ENCODE data around the gene FIGNL1.

The FIGNL1 gene

GRCh38 chr7:50426280-50427045 is 23.7 kb downstream of the FIGNL1 start:
- no peaks in the 10 kb centered on the region for H3K27me3 ChIP-seq (ENCODE audit: low read depth, low read length)
- no peak overlapping the region for H3K27ac ChIP-seq (ENCODE audit: low read length)
- no peaks in the 10 kb centered on the region for H3K4me1 ChIP-seq (ENCODE audit: control insufficient read depth in 1 of 2, insufficient read depth in 2 of 2, low read length in 2 of 2)
- H3K36me3 ChIP-seq (ENCODE audit: control insufficient read depth in 1 of 2, insufficient read depth in 2 of 2, low read length in 2 of 2): no peaks in the 10 kb centered on the region
- H3K9me3 ChIP-seq (ENCODE audit: control insufficient read depth in 1 of 2, low read length in 2 of 2): no peaks in the 10 kb centered on the region
- H3K4me3 ChIP-seq (ENCODE audit: low read depth in 1 of 2, low read length in 2 of 2): no peak overlapping the region

- no peaks in the 10 kb centered on the region for H3K27me3 ChIP-seq (ENCODE audit: low read depth, low read length)
- H3K9me3 ChIP-seq (ENCODE audit: control insufficient read depth in 1 of 2, low read length in 2 of 2): no peaks in the 10 kb centered on the region
- H3K36me3 ChIP-seq (ENCODE audit: control insufficient read depth in 1 of 2, insufficient read depth in 2 of 2, low read length in 2 of 2): no peaks in the 10 kb centered on the region
- no peaks in the 10 kb centered on the region for H3K4me1 ChIP-seq (ENCODE audit: control insufficient read depth in 1 of 2, insufficient read depth in 2 of 2, low read length in 2 of 2)
- H3K27ac ChIP-seq (ENCODE audit: low read length): no peak overlapping the region
- H3K4me3 ChIP-seq (ENCODE audit: low read depth in 1 of 2, low read length in 2 of 2): no peak overlapping the region
Measured at GRCh38 chr7:50425318-50425717, 24.8 kb downstream of the FIGNL1 start.

GRCh38 chr7:50423860-50424259 is 26.3 kb downstream of the FIGNL1 start:
- H3K36me3 ChIP-seq (ENCODE audit: control insufficient read depth in 1 of 2, insufficient read depth in 2 of 2, low read length in 2 of 2): no peaks in the 10 kb centered on the region
- no peaks in the 10 kb centered on the region for H3K27me3 ChIP-seq (ENCODE audit: low read depth, low read length)
- no peaks in the 10 kb centered on the region for H3K9me3 ChIP-seq (ENCODE audit: control insufficient read depth in 1 of 2, low read length in 2 of 2)
- no peaks in the 10 kb centered on the region for H3K4me1 ChIP-seq (ENCODE audit: control insufficient read depth in 1 of 2, insufficient read depth in 2 of 2, low read length in 2 of 2)
- H3K27ac ChIP-seq (ENCODE audit: low read length): no peak overlapping the region
- no peak overlapping the region for H3K4me3 ChIP-seq (ENCODE audit: low read depth in 1 of 2, low read length in 2 of 2)

- no peaks in the 10 kb centered on the region for H3K9me3 ChIP-seq (ENCODE audit: control insufficient read depth in 1 of 2, low read length in 2 of 2)
- no peaks in the 10 kb centered on the region for H3K4me1 ChIP-seq (ENCODE audit: control insufficient read depth in 1 of 2, insufficient read depth in 2 of 2, low read length in 2 of 2)
- no peaks in the 10 kb centered on the region for H3K27me3 ChIP-seq (ENCODE audit: low read depth, low read length)
- no peaks in the 10 kb centered on the region for H3K36me3 ChIP-seq (ENCODE audit: control insufficient read depth in 1 of 2, insufficient read depth in 2 of 2, low read length in 2 of 2)
- no peak overlapping the region for H3K27ac ChIP-seq (ENCODE audit: low read length)
- no peak overlapping the region for H3K4me3 ChIP-seq (ENCODE audit: low read depth in 1 of 2, low read length in 2 of 2)
Measured at GRCh38 chr7:50422858-50423257, 27.3 kb downstream of the FIGNL1 start.

- Histone ChIP-seq H3K9me3 (ENCODE audit: control insufficient read depth in 1 of 2, low read length in 2 of 2) (no peaks in the 10 kb centered on the region), H3K27ac (ENCODE audit: low read length) (no peak overlapping the region), H3K36me3 (ENCODE audit: control insufficient read depth in 1 of 2, insufficient read depth in 2 of 2, low read length in 2 of 2) (no peaks in the 10 kb centered on the region), H3K4me3 (ENCODE audit: low read depth in 1 of 2, low read length in 2 of 2) (no peak overlapping the region), H3K4me1 (ENCODE audit: control insufficient read depth in 1 of 2, insufficient read depth in 2 of 2, low read length in 2 of 2) (no peaks in the 10 kb centered on the region), H3K27me3 (ENCODE audit: low read depth, low read length) (no peaks in the 10 kb centered on the region)
Measured at GRCh38 chr7:50421043-50421442, 29.1 kb downstream of the FIGNL1 start.

- H3K27ac ChIP-seq (ENCODE audit: low read length): no peak overlapping the region
- no peaks in the 10 kb centered on the region for H3K36me3 ChIP-seq (ENCODE audit: control insufficient read depth in 1 of 2, insufficient read depth in 2 of 2, low read length in 2 of 2)
- no peak overlapping the region for H3K4me3 ChIP-seq (ENCODE audit: low read depth in 1 of 2, low read length in 2 of 2)
- H3K27me3 ChIP-seq (ENCODE audit: low read depth, low read length): no peaks in the 10 kb centered on the region
- no peaks in the 10 kb centered on the region for H3K9me3 ChIP-seq (ENCODE audit: control insufficient read depth in 1 of 2, low read length in 2 of 2)
- no peaks in the 10 kb centered on the region for H3K4me1 ChIP-seq (ENCODE audit: control insufficient read depth in 1 of 2, insufficient read depth in 2 of 2, low read length in 2 of 2)
Measured at GRCh38 chr7:50418526-50419290, 31.4 kb downstream of the FIGNL1 start.

- Histone ChIP-seq H3K27me3 (ENCODE audit: low read depth, low read length) (no peaks in the 10 kb centered on the region), H3K9me3 (ENCODE audit: control insufficient read depth in 1 of 2, low read length in 2 of 2) (no peaks in the 10 kb centered on the region), H3K4me3 (ENCODE audit: low read depth in 1 of 2, low read length in 2 of 2) (no peak overlapping the region), H3K27ac (ENCODE audit: low read length) (no peak overlapping the region), H3K4me1 (ENCODE audit: control insufficient read depth in 1 of 2, insufficient read depth in 2 of 2, low read length in 2 of 2) (no peaks in the 10 kb centered on the region), H3K36me3 (ENCODE audit: control insufficient read depth in 1 of 2, insufficient read depth in 2 of 2, low read length in 2 of 2) (no peaks in the 10 kb centered on the region)
Measured at GRCh38 chr7:50418086-50418515, 32.0 kb downstream of the FIGNL1 start.

GRCh38 chr7:50416527-50417182 is 33.5 kb downstream of the FIGNL1 start:
- H3K9me3 ChIP-seq (ENCODE audit: control insufficient read depth in 1 of 2, low read length in 2 of 2): no peaks in the 10 kb centered on the region
- no peaks in the 10 kb centered on the region for H3K4me1 ChIP-seq (ENCODE audit: control insufficient read depth in 1 of 2, insufficient read depth in 2 of 2, low read length in 2 of 2)
- no peak overlapping the region for H3K27ac ChIP-seq (ENCODE audit: low read length)
- no peaks in the 10 kb centered on the region for H3K27me3 ChIP-seq (ENCODE audit: low read depth, low read length)
- no peak overlapping the region for H3K4me3 ChIP-seq (ENCODE audit: low read depth in 1 of 2, low read length in 2 of 2)
- no peaks in the 10 kb centered on the region for H3K36me3 ChIP-seq (ENCODE audit: control insufficient read depth in 1 of 2, insufficient read depth in 2 of 2, low read length in 2 of 2)

GRCh38 chr7:50415844-50416364 is 34.2 kb downstream of the FIGNL1 start:
- Histone ChIP-seq H3K4me1 (ENCODE audit: control insufficient read depth in 1 of 2, insufficient read depth in 2 of 2, low read length in 2 of 2) (no peaks in the 10 kb centered on the region), H3K27ac (ENCODE audit: low read length) (no peak overlapping the region), H3K4me3 (ENCODE audit: low read depth in 1 of 2, low read length in 2 of 2) (no peak overlapping the region), H3K36me3 (ENCODE audit: control insufficient read depth in 1 of 2, insufficient read depth in 2 of 2, low read length in 2 of 2) (no peaks in the 10 kb centered on the region), H3K27me3 (ENCODE audit: low read depth, low read length) (no peaks in the 10 kb centered on the region), H3K9me3 (ENCODE audit: control insufficient read depth in 1 of 2, low read length in 2 of 2) (no peaks in the 10 kb centered on the region)

GRCh38 chr7:50413561-50413960 is 36.6 kb downstream of the FIGNL1 start:
- Histone ChIP-seq H3K27ac (ENCODE audit: low read length) (no peak overlapping the region), H3K4me3 (ENCODE audit: low read depth in 1 of 2, low read length in 2 of 2) (no peak overlapping the region), H3K4me1 (ENCODE audit: control insufficient read depth in 1 of 2, insufficient read depth in 2 of 2, low read length in 2 of 2) (no peaks in the 10 kb centered on the region), H3K27me3 (ENCODE audit: low read depth, low read length) (no peaks in the 10 kb centered on the region), H3K9me3 (ENCODE audit: control insufficient read depth in 1 of 2, low read length in 2 of 2) (no peaks in the 10 kb centered on the region), H3K36me3 (ENCODE audit: control insufficient read depth in 1 of 2, insufficient read depth in 2 of 2, low read length in 2 of 2) (no peaks in the 10 kb centered on the region)

- no peaks in the 10 kb centered on the region for H3K4me1 ChIP-seq (ENCODE audit: control insufficient read depth in 1 of 2, insufficient read depth in 2 of 2, low read length in 2 of 2)
- H3K27ac ChIP-seq (ENCODE audit: low read length): no peak overlapping the region
- H3K4me3 ChIP-seq (ENCODE audit: low read depth in 1 of 2, low read length in 2 of 2): no peak overlapping the region
- no peaks in the 10 kb centered on the region for H3K36me3 ChIP-seq (ENCODE audit: control insufficient read depth in 1 of 2, insufficient read depth in 2 of 2, low read length in 2 of 2)
- no peaks in the 10 kb centered on the region for H3K9me3 ChIP-seq (ENCODE audit: control insufficient read depth in 1 of 2, low read length in 2 of 2)
- H3K27me3 ChIP-seq (ENCODE audit: low read depth, low read length): no peaks in the 10 kb centered on the region
Measured at GRCh38 chr7:50412973-50413372, 37.2 kb downstream of the FIGNL1 start.

All from muscle layer of duodenum (tissue), 2 donors.